Measurements from ENCODE around the gene SYTL2.
A peak's percentile ranks its signal among the peaks of the same experiment; 100 is the strongest.

The SYTL2 gene

GRCh38 chr11:85652786-85653447 is 158.0 kb downstream of the SYTL2 start:
- no peak for DNase-seq (ENCODE audit: low read depth in 2 of 2)

- no peak for DNase-seq (ENCODE audit: low read depth in 2 of 2)
Observed at GRCh38 chr11:85651118-85651517, 159.8 kb downstream of the SYTL2 start.

GRCh38 chr11:85647604-85648299 is 163.2 kb downstream of the SYTL2 start, which contains the start of gene TMEM126A:
TSS of gene TMEM126A (plus strand) at chr11:85647967. CDS start at chr11:85650256, 2,289 bp downstream.
- peak; percentile 76 to 77 for DNase-seq (ENCODE audit: low read depth in 2 of 2)

- no peak for DNase-seq (ENCODE audit: low read depth in 2 of 2)
Observed at GRCh38 chr11:85647078-85647477, 163.9 kb downstream of the SYTL2 start.

Data from stimulated activated CD8-positive, alpha-beta memory T cell treated with anti-CD3 and anti-CD28 coated beads, Interleukin-7, amount 100 ng/mL, for 1 hour (primary cell).